ENCODE measurements around the gene CD48.

CD48 gene

DNA sequence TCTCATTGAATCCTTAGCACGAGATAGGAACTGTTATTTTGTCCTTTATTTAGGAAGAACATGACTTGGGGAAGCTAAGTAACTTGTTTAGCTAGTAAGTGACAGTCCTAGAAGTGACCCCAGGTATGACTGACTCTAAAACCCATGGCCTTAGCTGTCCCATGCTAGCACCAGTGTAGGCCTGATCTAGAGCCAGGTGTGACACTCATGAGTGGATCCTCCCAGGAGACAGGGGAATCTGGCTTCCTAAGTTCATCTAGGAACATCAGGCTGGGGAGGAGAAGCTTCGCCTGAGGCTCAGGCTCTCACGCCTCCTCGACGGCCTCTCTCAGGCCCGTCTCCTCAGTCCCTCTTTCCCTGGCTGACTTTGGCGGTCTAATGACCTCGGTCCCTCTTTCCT, 31.2 kb downstream of the CD48 start:
- Histone ChIP-seq H3K9me2 (replicated peaks; ENCODE audit: control insufficient read depth, low read length) (no peaks in the 10 kb centered on the region), H4K20me1 (ENCODE audit: control insufficient read depth, insufficient read depth, low read depth, low read length) (no peaks in the 10 kb centered on the region), H3K9me3 (ENCODE audit: control insufficient read depth, insufficient read depth, low read length) (no peaks in the 10 kb centered on the region), H3K27ac (ENCODE audit: low read depth, low read length) (no peak overlapping the region), H3K36me3 (ENCODE audit: control insufficient read depth, low read length) (no peaks in the 10 kb centered on the region), H3K79me2 (ENCODE audit: control insufficient read depth, low read length) (no peaks in the 10 kb centered on the region), H3K4me3 (ENCODE audit: low read length) (no peak overlapping the region), H3F3A (ENCODE audit: control insufficient read depth, insufficient read depth) (no peaks in the 10 kb centered on the region), H3K4me2 (ENCODE audit: low read length) (no peak overlapping the region), H3K4me1 (ENCODE audit: control insufficient read depth, low read length) (peaks cover 15% of the 10 kb centered on the region), H3K27me3 (ENCODE audit: control insufficient read depth, low read length) (no peaks in the 10 kb centered on the region)
- TF ChIP-seq EZH2phosphoT487 (IDR thresholded peaks at IDR 0.05; ENCODE audit: borderline replicate concordance, low read length): no peak
- TF ChIP-seq, protein P1, sequence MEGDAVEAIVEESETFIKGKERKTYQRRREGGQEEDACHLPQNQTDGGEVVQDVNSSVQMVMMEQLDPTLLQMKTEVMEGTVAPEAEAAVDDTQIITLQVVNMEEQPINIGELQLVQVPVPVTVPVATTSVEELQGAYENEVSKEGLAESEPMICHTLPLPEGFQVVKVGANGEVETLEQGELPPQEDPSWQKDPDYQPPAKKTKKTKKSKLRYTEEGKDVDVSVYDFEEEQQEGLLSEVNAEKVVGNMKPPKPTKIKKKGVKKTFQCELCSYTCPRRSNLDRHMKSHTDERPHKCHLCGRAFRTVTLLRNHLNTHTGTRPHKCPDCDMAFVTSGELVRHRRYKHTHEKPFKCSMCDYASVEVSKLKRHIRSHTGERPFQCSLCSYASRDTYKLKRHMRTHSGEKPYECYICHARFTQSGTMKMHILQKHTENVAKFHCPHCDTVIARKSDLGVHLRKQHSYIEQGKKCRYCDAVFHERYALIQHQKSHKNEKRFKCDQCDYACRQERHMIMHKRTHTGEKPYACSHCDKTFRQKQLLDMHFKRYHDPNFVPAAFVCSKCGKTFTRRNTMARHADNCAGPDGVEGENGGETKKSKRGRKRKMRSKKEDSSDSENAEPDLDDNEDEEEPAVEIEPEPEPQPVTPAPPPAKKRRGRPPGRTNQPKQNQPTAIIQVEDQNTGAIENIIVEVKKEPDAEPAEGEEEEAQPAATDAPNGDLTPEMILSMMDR (IDR thresholded peaks at IDR 0.05; ENCODE audit: low read depth, low read length, poor library complexity, severe bottlenecking): no peak

DNA sequence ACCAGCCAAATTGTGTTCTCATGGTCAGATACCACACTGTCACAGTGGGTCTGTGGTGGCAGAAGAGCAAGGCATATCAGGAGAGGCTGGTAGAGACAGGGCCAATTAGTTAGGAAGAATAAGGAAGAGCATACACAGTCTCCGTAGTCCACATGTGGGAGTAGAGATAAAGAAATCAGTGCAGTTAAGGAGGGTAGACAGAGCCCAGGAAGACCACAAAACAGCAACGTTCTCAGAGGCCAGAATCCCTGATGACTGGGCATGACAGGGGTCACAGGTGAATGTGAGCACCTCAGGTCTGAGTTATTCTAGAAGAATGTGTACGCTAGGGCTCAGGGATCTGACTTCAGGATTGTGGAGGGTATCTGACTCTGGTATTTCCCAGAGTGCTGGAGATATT, 31.7 kb downstream of the CD48 start:
- no peaks in the 10 kb centered on the region for H4K20me1 ChIP-seq (ENCODE audit: control insufficient read depth, insufficient read depth, low read depth, low read length)
- H3K4me2 ChIP-seq (ENCODE audit: low read length): no peak overlapping the region
- TF ChIP-seq, protein P1 (IDR thresholded peaks at IDR 0.05; ENCODE audit: low read depth, low read length, poor library complexity, severe bottlenecking): no peak
- no peak for TF ChIP-seq EZH2phosphoT487 (IDR thresholded peaks at IDR 0.05; ENCODE audit: borderline replicate concordance, low read length)
- no peaks in the 10 kb centered on the region for H3K9me2 ChIP-seq (replicated peaks; ENCODE audit: control insufficient read depth, low read length)
- H3K79me2 ChIP-seq (ENCODE audit: control insufficient read depth, low read length): no peaks in the 10 kb centered on the region
- peaks cover 20% of the 10 kb centered on the region for H3K4me1 ChIP-seq (ENCODE audit: control insufficient read depth, low read length)
- no peaks in the 10 kb centered on the region for H3K27me3 ChIP-seq (ENCODE audit: control insufficient read depth, low read length)
- H3F3A ChIP-seq (ENCODE audit: control insufficient read depth, insufficient read depth): no peaks in the 10 kb centered on the region
- no peaks in the 10 kb centered on the region for H3K9me3 ChIP-seq (ENCODE audit: control insufficient read depth, insufficient read depth, low read length)
- no peak overlapping the region for H3K27ac ChIP-seq (ENCODE audit: low read depth, low read length)
- H3K36me3 ChIP-seq (ENCODE audit: control insufficient read depth, low read length): no peaks in the 10 kb centered on the region
- no peak overlapping the region for H3K4me3 ChIP-seq (ENCODE audit: low read length)

DNA sequence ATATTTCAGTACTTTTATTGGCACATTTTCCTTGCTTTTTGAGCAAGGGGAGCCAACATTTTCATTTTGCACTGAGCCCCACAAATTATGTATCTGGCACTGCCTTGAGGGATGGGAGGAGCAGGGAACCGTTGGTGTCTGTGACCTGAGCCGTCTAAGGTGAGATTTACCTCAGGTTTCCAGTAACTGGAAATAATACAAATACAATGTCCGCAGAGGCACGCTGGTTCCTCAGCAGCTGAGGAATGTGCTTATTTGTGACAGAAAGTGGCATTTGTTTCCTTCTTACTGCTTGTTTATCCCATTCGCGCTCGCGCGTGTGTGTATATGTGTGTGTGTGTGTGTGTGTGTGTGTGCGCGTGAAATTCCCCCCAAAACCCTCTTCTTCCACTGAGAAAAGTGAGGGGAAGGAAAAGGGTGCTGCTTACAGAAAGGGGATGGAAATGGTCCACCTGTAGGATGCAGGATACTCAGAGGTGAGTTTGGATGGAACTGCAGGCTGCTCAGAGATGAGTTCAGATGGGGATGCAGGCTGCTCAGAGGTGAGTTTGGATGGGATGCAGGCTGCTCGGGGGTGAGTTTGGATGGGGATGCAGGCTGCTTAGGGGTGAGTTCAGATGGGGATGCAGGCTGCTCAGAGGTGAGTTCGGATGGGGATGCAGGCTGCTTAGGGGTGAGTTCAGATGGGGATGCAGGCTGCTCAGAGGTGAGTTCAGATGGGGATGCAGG, 34.6 kb downstream of the CD48 start:
- Histone ChIP-seq H3K27ac (ENCODE audit: low read depth, low read length) (no peak overlapping the region), H3F3A (ENCODE audit: control insufficient read depth, insufficient read depth) (peaks cover 8% of the 10 kb centered on the region; the same call in 1 of the 2 replicates), H3K4me2 (ENCODE audit: low read length) (no peak overlapping the region), H3K4me1 (ENCODE audit: control insufficient read depth, low read length) (peaks cover 42% of the 10 kb centered on the region), H3K9me3 (ENCODE audit: control insufficient read depth, insufficient read depth, low read length) (no peaks in the 10 kb centered on the region), H3K27me3 (ENCODE audit: control insufficient read depth, low read length) (no peaks in the 10 kb centered on the region; the same call in 1 of the 2 replicates), H4K20me1 (ENCODE audit: control insufficient read depth, insufficient read depth, low read depth, low read length) (no peaks in the 10 kb centered on the region), H3K36me3 (ENCODE audit: control insufficient read depth, low read length) (0 out of 2 replicates have a peak, but pooled peaks cover 4% of the 10 kb centered on the region), H3K79me2 (ENCODE audit: control insufficient read depth, low read length) (no peaks in the 10 kb centered on the region), H3K4me3 (ENCODE audit: low read length) (no peak overlapping the region), H3K9me2 (replicated peaks; ENCODE audit: control insufficient read depth, low read length) (no peaks in the 10 kb centered on the region)
- TF ChIP-seq EZH2phosphoT487 (IDR thresholded peaks at IDR 0.05; ENCODE audit: borderline replicate concordance, low read length): no peak
- TF ChIP-seq, protein P1 (IDR thresholded peaks at IDR 0.05; ENCODE audit: low read depth, low read length, poor library complexity, severe bottlenecking): no peak

Data from DOHH2 (cell line).